CD4-positive, CD25-positive, alpha-beta regulatory T cell (primary cell): ENCODE results near the gene SNX22. TPM values are rescaled to one million over a fixed set of nuclear protein-coding genes. Genes with fewer than 3 reads are reported as not detected.

ENCODE experiments used
- ATAC-seq, 2 donors: fragments of 150-1000 bp; cut with Tn5 transposase; one replicate each; pipeline ENCODE4 v1.10.0; 2021; ENCODE audit warnings: low read depth in 2 of 2, moderate number of reproducible peaks in 2 of 2, moderate library complexity in 1 of 2
- DNase-seq, 3 donors: peaks; one replicate each; pipeline versions ENCODE4 v3.0.0 to v3.0.0-alpha.2; 2012 to 2022; ENCODE audit warnings: mixed read lengths in 1 of 3
- H3K27ac ChIP-seq: one replicate; pipeline ENCODE4 v1.7.0; 2013; ENCODE audit warnings: mild to moderate bottlenecking, low read length; ENCODE audit not compliant: insufficient read depth, poor library complexity, severe bottlenecking
- H3K27me3 ChIP-seq: one replicate; pipeline ENCODE4 v1.7.0; 2013; ENCODE audit warnings: low read length; ENCODE audit not compliant: control insufficient read depth, insufficient read depth
- H3K36me3 ChIP-seq: one replicate; pipeline ENCODE4 v1.7.0; 2013; ENCODE audit warnings: mild to moderate bottlenecking, low read length, moderate library complexity; ENCODE audit not compliant: control insufficient read depth, insufficient read depth
- H3K4me1 ChIP-seq: 2 replicates; pipeline ENCODE4 v1.7.0; 2013; ENCODE audit warnings: mild to moderate bottlenecking, low read length; ENCODE audit not compliant: insufficient read depth, control insufficient read depth, poor library complexity, severe bottlenecking
- H3K4me3 ChIP-seq: one replicate; pipeline ENCODE4 v1.7.0; 2013; ENCODE audit warnings: low read depth, mild to moderate bottlenecking, low read length, moderate library complexity
- H3K9me3 ChIP-seq, 2 experiments: 1 replicate in 1 of 2; 2 replicates in 1 of 2; pipeline ENCODE4 v1.7.0; 2013; ENCODE audit warnings: low read length in 2 of 2, mild to moderate bottlenecking in 1 of 2, moderate library complexity in 1 of 2; ENCODE audit not compliant: control insufficient read depth in 2 of 2
- H3K27ac Mint-ChIP-seq, 3 donors: one replicate each; pipeline ENCODE4 v1.8.0; 2020 to 2022; ENCODE audit warnings: mild to moderate bottlenecking in 3 of 3, mixed read lengths in 3 of 3, moderate library complexity in 2 of 3
- H3K27me3 Mint-ChIP-seq: one replicate; pipeline ENCODE4 v1.8.0; 2022; ENCODE audit warnings: mild to moderate bottlenecking, mixed read lengths
- H3K36me3 Mint-ChIP-seq: one replicate; pipeline ENCODE4 v1.8.0; 2020; ENCODE audit warnings: mixed read lengths
- H3K4me1 Mint-ChIP-seq, 4 donors: one replicate each; pipeline ENCODE4 v1.8.0; 2020 to 2022; ENCODE audit warnings: mixed read lengths in 4 of 4, mild to moderate bottlenecking in 1 of 4
- H3K4me3 Mint-ChIP-seq, 4 donors: one replicate each; pipeline ENCODE4 v1.8.0; 2020 to 2022; ENCODE audit warnings: mild to moderate bottlenecking in 4 of 4, mixed read lengths in 4 of 4, moderate library complexity in 3 of 4
- H3K9me3 Mint-ChIP-seq, 7 donors: one replicate each; pipeline ENCODE4 v1.8.0; 2020 to 2022; ENCODE audit warnings: mixed read lengths in 7 of 7, mild to moderate bottlenecking in 3 of 7, moderate library complexity in 2 of 7
- polyA plus RNA-seq, 4 donors: library from polyadenylated mRNA; unstranded; fragments of 300-500 nt; fragmentation: Illumina TruSeq; gene quantifications; one replicate each; pipeline ENCODE4 v1.2.3, GENCODE V29; 2021
- total RNA-seq: library from RNA; stranded (reverse); gene quantifications from one replicate; pipeline ENCODE4 v1.2.3, GENCODE V29; 2022

The SNX22 gene
- total and polyA plus RNA-seq, 5 donors from 2014 or later = 0.20 to 1.4 (median 1.00) TPM

DNA sequence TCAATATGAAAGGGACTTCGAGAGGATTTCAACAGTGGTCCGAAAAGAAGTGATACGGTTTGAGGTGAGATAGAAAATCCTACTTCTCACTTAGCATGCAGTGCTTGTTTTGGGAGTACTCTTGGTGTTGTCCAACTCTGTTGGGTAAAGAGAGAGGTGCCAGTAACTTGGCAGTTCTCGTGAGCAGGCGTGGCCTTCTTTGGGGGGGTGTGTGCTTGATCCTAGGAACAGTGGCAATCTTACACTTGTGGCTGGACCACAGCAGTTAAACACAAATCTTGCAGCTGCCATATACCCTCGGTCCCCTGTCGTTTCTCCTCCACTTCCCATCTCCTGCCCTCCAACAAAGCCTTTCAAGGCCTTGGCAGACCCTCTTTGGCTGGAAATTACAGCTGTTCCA, 15.2 kb upstream of the SNX22 start:
- Histone ChIP-seq H3K27ac (no peak overlapping the region), H3K36me3 (peaks cover 72% of the 10 kb centered on the region), H3K27me3 (no peaks in the 10 kb centered on the region), H3K9me3 (no peaks in the 10 kb centered on the region), H3K4me3 (no peak overlapping the region), H3K4me1 (no peaks in the 10 kb centered on the region)
- DNase-seq (no peak), ATAC-seq (no peak)
- peaks cover 55% of the 10 kb centered on the region for H3K36me3 Mint-ChIP-seq
- H3K4me3 Mint-ChIP-seq = no peak overlapping the region
- peaks cover 1% of the 10 kb centered on the region for H3K27me3 Mint-ChIP-seq
- no peaks in the 10 kb centered on the region for H3K4me1 Mint-ChIP-seq
- H3K9me3 Mint-ChIP-seq = no peaks in the 10 kb centered on the region
- H3K27ac Mint-ChIP-seq = peak overlapping the region in 1 of 3 donors; percentile 35

DNA sequence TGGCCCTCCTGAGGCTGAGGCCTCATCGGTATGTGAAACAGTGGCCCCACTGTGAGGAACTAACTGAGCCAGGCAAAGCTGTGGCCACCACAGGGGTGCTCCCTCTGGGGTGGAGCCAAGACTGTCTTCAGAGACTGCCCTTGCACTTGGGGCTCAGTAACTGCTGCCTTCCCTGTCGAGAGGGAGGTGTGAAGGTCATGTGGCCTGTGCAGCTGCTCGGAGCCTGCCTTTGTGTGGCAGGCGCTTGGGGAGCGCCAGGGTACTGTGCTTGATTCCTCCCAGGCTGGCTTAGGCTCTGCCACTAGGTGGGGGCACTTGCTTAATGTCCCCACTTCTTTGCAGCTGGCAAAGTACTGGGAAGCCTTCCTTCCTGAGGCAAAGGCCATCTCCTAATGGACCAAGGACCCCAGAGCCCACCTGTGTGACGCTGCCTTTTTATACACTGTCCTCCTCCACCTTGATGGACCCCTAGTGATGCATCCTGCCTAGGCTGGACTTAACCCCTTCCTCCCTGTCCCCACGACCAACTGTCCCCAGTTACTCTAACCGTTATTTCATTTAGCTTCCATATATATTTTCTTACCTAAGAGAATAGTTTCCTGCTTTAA, 14.2 kb upstream of the SNX22 start:
- Histone ChIP-seq H3K9me3 (no peaks in the 10 kb centered on the region), H3K4me1 (no peaks in the 10 kb centered on the region), H3K4me3 (no peak overlapping the region), H3K27me3 (no peaks in the 10 kb centered on the region), H3K27ac (no peak overlapping the region), H3K36me3 (peaks cover 67% of the 10 kb centered on the region)
- H3K4me1 Mint-ChIP-seq = no peaks in the 10 kb centered on the region
- H3K4me3 Mint-ChIP-seq = peak overlapping the region in 1 of 4 donors; percentile 16
- H3K9me3 Mint-ChIP-seq = no peaks in the 10 kb centered on the region
- DNase-seq = no peak
- peaks cover 4% of the 10 kb centered on the region for H3K27me3 Mint-ChIP-seq
- H3K36me3 Mint-ChIP-seq = peaks cover 50% of the 10 kb centered on the region
- no peak for ATAC-seq
- no peak overlapping the region for H3K27ac Mint-ChIP-seq

DNA sequence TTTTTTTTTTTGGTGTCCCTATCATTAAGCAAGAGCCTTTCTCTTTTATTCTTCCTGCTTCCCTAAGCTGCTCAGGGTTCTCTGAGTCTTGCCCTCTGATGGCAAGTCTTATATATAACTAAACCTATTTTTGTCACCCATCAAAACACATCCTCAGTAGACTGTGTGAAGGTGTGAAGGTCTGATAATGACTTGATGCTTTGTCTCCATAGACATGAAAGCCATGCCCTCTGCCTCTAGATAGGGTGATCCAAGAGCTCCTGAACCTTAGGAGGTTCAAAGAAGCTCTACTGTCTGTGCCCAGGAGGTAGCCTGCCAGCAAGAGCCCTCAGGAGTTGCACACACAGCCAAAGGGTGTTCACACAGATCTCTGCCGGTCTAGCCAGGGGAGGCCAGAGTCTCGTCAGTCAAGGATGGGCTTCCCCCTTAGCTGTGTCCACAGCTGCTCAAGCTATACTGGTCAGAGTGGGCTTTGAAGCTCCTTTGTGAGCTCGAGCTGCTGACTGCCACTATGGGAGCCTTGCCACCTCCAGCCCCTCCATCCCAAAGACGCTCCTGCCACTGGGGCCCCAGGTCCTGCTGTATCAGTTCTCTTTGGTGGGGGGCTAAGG, 13.1 kb upstream of the SNX22 start:
- Histone ChIP-seq H3K36me3 (peaks cover 62% of the 10 kb centered on the region), H3K4me1 (no peaks in the 10 kb centered on the region), H3K27ac (no peak overlapping the region), H3K9me3 (no peaks in the 10 kb centered on the region), H3K4me3 (no peak overlapping the region), H3K27me3 (no peaks in the 10 kb centered on the region)
- Mint-ChIP-seq H3K9me3 (no peaks in the 10 kb centered on the region), H3K4me3 (no peak overlapping the region), H3K4me1 (no peaks in the 10 kb centered on the region), H3K27ac (no peak overlapping the region), H3K36me3 (peaks cover 45% of the 10 kb centered on the region), H3K27me3 (peaks cover 4% of the 10 kb centered on the region)
- DNase-seq (no peak), ATAC-seq (no peak)

DNA sequence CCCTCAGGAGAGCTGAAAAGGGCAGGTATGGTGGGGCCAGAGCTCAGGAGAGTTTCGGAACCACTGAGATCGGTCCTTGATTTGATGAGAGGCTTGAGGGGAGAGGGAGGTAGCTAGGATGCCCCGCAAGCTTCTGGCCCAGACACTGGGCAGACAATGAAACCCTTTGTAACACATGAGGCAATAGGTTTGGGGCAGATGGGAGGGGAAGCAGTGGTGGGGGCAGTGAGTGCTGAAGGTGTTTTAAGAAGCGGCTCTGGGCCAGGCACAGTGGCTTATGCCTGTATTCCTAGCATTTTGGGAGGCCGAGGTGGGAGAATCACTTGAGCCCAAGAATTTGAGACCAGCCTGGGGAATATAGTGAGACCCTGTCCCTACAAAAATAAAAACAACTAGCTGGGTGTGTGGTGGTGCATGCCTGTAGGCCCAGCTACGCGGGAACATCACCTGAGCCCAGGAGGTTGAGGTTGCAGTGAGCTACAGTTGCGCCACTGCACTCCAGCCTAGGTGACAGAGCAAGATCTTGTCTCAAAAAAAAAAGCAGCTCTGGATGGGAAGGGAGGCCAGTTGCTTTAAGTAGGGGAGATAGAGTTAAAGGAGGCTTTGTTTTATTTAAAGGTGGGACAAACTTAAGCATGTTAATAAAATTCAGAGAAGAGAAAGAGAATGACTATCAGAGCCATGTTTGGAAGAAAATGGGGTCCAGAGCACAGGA, 9.6 kb upstream of the SNX22 start:
- DNase-seq (no peak), ATAC-seq (no peak)
- Histone ChIP-seq H3K4me1 (no peaks in the 10 kb centered on the region), H3K27ac (no peak overlapping the region), H3K4me3 (no peak overlapping the region), H3K27me3 (no peaks in the 10 kb centered on the region), H3K9me3 (no peaks in the 10 kb centered on the region), H3K36me3 (peaks cover 51% of the 10 kb centered on the region)
- Mint-ChIP-seq H3K4me1 (peaks cover 0 to 2% (median 0%) of the 10 kb centered on the region in 4 donors), H3K36me3 (peaks cover 36% of the 10 kb centered on the region), H3K27ac (peak overlapping the region in 2 of 3 donors; percentile 61 to 78), H3K4me3 (no peak overlapping the region), H3K9me3 (no peaks in the 10 kb centered on the region), H3K27me3 (peaks cover 4% of the 10 kb centered on the region)

DNA sequence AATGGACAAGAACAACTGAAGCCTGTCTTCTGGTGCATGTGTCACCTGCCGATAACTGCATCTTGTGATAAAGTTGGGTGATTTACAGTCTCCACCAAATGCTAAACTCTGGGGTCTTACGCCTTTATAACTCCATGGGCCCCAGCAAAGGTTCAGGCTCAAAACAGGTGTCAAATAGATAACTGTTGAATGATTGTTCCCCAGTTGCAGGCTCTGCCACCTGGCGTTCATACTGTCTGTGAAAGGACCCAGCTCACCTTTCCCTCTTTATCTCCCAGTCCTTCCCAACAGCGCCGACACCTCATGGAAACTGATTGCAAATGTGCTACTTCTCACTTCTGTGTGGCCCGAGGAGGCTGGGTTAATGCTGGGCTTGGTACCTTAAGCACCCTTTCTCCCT, 8.3 kb upstream of the SNX22 start:
- Mint-ChIP-seq H3K4me1 (peaks cover 0 to 2% (median 0%) of the 10 kb centered on the region in 4 donors), H3K27me3 (peaks cover 4% of the 10 kb centered on the region), H3K27ac (no peak overlapping the region), H3K4me3 (no peak overlapping the region), H3K36me3 (peaks cover 26% of the 10 kb centered on the region), H3K9me3 (no peaks in the 10 kb centered on the region)
- Histone ChIP-seq H3K36me3 (peaks cover 38% of the 10 kb centered on the region), H3K27me3 (no peaks in the 10 kb centered on the region), H3K4me3 (no peak overlapping the region), H3K4me1 (no peaks in the 10 kb centered on the region), H3K9me3 (no peaks in the 10 kb centered on the region), H3K27ac (no peak overlapping the region)
- DNase-seq (no peak), ATAC-seq (no peak)

DNA sequence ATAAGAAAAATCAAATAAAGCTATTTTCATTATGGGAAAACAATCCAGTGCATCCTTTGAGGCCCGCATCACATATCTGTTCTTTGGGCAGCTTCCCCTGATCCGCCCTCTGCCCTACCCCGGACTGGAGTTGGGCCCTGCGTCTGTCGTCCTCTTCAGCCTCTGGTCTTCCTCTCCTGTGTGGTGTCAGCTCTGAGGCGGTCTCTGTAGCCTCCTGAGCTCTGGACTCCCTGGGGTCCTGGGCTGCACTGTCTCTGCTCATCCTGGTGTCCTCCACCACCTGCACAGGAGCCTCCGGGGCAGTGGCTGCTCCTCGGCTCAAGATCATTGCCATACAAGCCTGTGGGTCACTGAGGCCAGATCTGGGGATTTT, 7.4 kb upstream of the SNX22 start:
- Histone ChIP-seq H3K27ac (no peak overlapping the region), H3K27me3 (no peaks in the 10 kb centered on the region), H3K36me3 (peaks cover 32% of the 10 kb centered on the region), H3K4me1 (no peaks in the 10 kb centered on the region), H3K4me3 (no peak overlapping the region), H3K9me3 (no peaks in the 10 kb centered on the region)
- Mint-ChIP-seq H3K27me3 (peaks cover 5% of the 10 kb centered on the region), H3K27ac (no peak overlapping the region), H3K4me1 (peaks cover 0 to 5% (median 3%) of the 10 kb centered on the region in 4 donors), H3K36me3 (peaks cover 25% of the 10 kb centered on the region), H3K4me3 (no peak overlapping the region), H3K9me3 (no peaks in the 10 kb centered on the region)
- ATAC-seq (no peak), DNase-seq (no peak)

DNA sequence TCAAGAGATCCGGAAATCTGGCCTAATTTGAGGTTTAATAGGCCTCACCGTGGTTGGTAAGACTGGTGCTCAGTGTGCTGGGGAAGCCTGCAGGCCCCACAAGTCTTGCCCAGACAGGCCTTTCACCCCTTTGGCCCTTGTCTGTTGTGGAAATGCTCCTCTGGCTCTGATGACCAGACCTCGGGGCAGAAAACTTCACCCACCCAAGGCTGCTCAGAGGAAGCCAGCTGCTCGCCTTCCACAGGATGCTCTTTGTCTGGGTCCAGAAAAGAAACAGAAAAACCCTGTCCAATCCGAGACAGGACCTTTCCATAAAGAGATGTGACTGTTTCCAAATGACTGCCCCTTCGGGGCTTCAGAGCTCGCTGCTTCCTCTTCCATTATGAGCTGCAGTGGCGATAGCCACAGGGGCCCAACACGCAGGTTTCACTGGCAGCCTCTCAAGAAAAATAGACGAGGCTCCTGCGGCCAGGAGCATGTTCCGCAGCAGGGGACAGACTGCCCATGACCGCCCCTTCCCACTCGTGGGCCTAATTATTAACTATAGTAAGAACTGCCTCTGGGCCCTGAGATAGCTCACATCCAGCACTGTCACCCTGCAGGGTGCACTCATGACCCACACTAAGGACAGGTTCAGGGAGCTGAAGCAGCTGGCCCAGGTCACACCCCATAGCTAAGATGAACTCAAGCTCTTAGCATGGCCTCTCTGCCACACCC, 6.8 kb upstream of the SNX22 start:
- Histone ChIP-seq H3K36me3 (peaks cover 32% of the 10 kb centered on the region), H3K27ac (no peak overlapping the region), H3K4me3 (no peak overlapping the region), H3K27me3 (no peaks in the 10 kb centered on the region), H3K9me3 (no peaks in the 10 kb centered on the region), H3K4me1 (no peaks in the 10 kb centered on the region)
- peaks cover 10% of the 10 kb centered on the region for H3K27me3 Mint-ChIP-seq
- DNase-seq (no peak), ATAC-seq (no peak)
- peaks cover 3 to 10% (median 8%) of the 10 kb centered on the region in 4 donors for H3K4me1 Mint-ChIP-seq
- no peak overlapping the region for H3K27ac Mint-ChIP-seq
- H3K36me3 Mint-ChIP-seq = peaks cover 25% of the 10 kb centered on the region
- H3K4me3 Mint-ChIP-seq = no peak overlapping the region
- H3K9me3 Mint-ChIP-seq = peaks cover 0 to 1% (median 0%) of the 10 kb centered on the region in 7 donors
